GM12891 (cell line): ENCODE data around the gene ACY1. TPM values are rescaled to one million over a fixed set of nuclear protein-coding genes. Genes with fewer than 3 reads are reported as not detected.

ENCODE experiments used
- DNase-seq: peaks from one replicate; pipeline ENCODE4 v3.0.0; 2011; ENCODE audit warnings: low spot score; ENCODE audit not compliant: insufficient read length
- FAIRE-seq: peaks from 2 replicates; lab custom pipeline; 2011; peaks lifted over from hg19 to GRCh38; lab: Jason Lieb, UNC
- PAX5 ChIP-seq: IDR thresholded peaks from 2 replicates; pipeline ENCODE4 v1.6.1; 2011; ENCODE audit warnings: low read length, moderate library complexity, mild to moderate bottlenecking; ENCODE audit not compliant: insufficient read depth, severe bottlenecking
- POLR2A ChIP-seq: IDR thresholded peaks from 2 replicates; pipeline ENCODE4 v1.6.1; 2011; ENCODE audit warnings: low read depth, low read length, control low read depth
- POLR2AphosphoS5 ChIP-seq: IDR thresholded peaks from 2 replicates; pipeline ENCODE4 v1.6.1; 2011; ENCODE audit warnings: low read depth, low read length, control low read depth
- POU2F2 ChIP-seq: IDR thresholded peaks from 2 replicates; pipeline ENCODE4 v1.6.1; 2011; ENCODE audit warnings: low read depth, mild to moderate bottlenecking, control low read depth, low read length, moderate library complexity
- SPI1 ChIP-seq: IDR thresholded peaks from 2 replicates; pipeline ENCODE4 v1.6.1; 2011; ENCODE audit warnings: low read depth, low read length, control low read depth
- TAF1 ChIP-seq: IDR thresholded peaks from 2 replicates; pipeline ENCODE4 v1.6.1; 2011; ENCODE audit warnings: low read depth, low read length, control low read depth
- polyA plus RNA-seq: library from polyadenylated mRNA; unstranded; fragments of >200 nt; gene quantifications from one replicate; pipeline ENCODE4 v1.2.1, GENCODE V29; 2012; ENCODE audit warnings: low read depth, missing spikeins, inconsistent platforms; ENCODE audit not compliant: missing spikeins

Gene ACY1
- 38.7 TPM for polyA plus RNA-seq

DNA sequence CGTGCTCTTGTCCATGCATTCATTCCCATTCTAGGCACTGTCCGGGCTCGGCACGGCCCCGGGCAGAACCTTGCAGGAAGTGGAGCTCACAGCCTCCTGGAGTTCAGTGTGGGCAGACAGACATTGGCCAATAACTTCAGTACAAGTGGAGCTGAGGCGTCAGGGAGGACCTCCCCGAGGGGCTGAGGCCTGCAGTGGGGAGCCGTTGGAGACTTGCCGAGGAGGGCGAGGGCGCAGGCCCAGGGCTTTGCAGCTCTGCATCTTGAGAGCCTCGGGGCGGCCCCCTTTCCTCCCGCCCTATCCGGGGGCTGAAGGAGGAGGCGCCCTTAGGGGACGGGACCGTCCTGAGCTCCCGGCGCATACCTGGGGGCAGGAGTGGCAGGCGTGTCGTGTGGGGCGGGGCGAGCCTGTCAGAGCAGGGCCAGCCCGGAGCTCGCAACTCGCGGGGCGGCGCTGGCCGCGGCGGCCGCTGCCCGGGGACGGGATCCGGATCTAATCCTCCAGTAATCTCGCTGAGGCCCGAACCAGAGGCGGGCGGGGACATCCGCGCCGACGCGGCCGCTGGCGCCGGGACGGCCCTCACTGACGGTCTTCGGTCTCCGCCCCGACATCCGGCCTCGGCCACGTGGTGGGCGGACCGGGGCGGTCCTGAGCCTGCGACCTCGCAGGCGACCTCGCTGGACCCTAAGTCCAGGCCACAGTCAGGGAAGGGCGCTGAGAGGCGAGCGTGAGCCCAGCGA is at the start of gene ACY1:
Gene ACY1, plus strand, starts transcription at position 698 of the 740 bp plus-strand sequence. CDS start 530 bp downstream, outside the sequence.
- TF ChIP-seq PAX5, result no peak
- no peak for TF ChIP-seq SPI1
- 0 out of 2 replicates have a peak, but pooled peaks have one; percentile 41 for TF ChIP-seq POLR2AphosphoS5
- TF ChIP-seq POU2F2, result peak; percentile 7; the same call in 1 of the 2 replicates
- TF ChIP-seq TAF1, result no peak
- TF ChIP-seq POLR2A, result peak; percentile 39; the same call in 1 of the 2 replicates
- DNase-seq (peak; percentile 96), FAIRE-seq (peak; percentile 96)

DNA sequence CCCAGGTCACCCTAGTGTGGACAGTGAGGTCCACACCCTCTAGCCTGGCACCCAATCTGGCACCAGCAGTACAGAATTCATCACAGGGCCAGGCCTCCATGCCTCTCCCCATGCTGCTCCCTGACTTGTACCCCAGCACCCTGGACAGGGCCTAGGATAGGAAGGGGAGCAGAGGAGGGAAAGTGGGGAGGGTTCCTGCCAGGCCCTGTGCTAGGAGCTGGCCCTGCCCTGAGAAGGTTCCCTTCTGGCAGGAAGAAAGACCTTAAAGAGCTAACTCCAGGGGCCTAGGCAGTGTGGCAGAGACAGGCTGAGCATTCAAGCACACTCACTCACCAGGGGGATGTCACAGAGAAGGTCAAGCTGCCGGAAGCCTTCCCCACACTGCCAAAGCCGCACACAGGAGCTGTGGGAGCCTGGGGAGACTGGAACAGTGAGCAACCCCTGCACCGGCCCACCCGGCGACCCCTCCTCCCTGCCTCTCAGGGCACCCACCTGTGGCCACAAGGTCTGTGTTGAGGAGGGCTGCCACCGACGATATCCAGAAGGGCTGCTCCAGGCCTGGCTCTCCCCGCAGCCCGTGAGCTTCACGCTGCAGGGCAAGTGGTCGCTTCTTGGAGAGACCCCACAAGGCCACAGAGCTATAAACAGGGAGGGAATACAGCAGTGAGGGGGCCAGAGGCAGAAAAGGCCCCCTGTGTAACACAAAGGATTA is 49.0 kb upstream of the ACY1 start:
- TF ChIP-seq POLR2AphosphoS5 (no peak), POLR2A (no peak), SPI1 (no peak), TAF1 (no peak), POU2F2 (no peak), PAX5 (no peak)
- FAIRE-seq (no peak), DNase-seq (no peak)

DNA sequence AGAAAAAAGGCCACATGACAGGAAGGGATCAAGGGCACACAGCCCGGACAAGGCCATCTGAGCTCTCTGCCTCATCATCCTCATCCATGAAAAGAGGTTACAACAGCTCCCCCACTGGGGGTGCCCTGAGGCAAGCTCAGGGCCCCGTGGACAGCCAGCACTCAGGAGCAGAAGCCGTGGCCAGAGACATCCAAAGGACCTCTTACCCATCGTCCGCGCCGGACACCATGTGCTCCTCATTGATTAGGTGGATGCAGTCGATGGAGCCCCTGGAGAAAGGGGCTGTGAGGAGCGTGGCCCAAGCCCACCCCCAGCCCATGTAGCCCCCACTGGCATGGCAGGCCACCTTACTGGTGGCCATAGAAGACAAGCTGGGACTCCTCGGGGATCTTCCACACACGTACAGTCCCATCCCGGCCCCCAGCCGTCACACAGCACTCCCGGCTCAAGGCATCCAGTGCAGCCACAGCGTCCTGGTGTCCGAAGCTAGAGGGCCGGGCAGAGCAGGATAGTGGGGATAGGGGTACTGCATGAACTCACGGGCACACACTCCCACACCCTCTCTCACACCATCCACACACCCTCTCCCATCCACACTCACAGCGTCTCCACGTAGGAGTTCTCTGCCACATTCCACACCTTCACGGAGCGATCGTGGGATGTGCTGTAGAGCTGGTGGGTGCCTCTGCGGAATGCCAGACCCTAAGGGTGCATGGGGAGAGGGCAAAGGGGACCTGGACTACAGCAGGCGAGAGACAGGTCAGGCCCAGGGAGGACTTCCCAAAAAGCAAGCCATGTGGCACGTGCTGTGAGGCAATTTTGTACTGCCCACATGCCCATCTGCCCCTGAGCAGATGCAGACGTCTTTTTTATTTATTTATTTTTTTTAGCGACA is 48.1 kb upstream of the ACY1 start:
- no peak for FAIRE-seq

DNA sequence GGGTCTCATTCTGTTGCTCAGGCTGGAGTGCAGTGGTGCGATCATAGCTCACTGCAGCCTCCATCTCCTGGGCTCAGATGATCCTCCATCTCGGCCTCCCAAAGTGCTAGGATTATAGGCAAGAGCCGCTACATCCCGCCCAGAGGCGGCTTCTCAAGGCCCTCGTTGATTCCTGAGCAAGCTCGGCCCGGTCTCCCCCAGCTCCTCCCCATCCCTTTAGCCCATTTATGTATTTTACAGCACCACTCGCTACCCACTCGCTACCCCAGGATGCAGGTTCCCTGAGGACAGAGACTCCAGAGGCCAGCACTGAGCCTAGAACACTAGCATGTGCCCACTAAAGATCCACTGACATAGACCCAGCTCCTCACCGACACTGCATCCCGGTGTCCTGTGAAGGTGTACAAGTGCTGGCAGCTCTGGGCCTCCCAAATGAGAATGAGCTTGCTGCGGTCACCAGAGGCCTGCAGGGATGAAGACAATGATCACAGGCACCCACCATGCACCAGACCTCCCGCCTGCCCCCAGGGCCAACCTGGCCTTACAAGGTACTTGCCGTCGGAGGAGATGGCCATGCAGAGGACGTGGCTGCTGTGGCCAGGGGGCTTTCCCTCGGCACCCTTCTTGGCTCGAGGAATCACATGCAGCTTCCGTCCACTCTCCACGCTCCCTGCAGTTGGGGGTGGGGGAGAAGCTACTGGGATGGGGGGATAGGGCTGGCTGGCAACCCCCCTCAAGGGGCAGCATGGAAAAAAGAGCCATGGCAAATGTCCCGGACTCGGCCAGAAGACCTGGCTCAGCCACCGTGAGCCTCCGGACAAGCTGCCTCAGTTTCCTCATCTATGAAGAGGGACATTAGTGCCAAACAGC is 47.2 kb upstream of the ACY1 start:
- no peak for FAIRE-seq
- no peak for DNase-seq
- no peak for TF ChIP-seq POLR2AphosphoS5

More for the DNA sequence above, 48.1 kb upstream of the ACY1 start:
- TF ChIP-seq SPI1 (no peak), TAF1 (no peak), POLR2A (no peak), POU2F2 (no peak), PAX5 (no peak), POLR2AphosphoS5 (no peak)
- DNase-seq, result no peak

DNA sequence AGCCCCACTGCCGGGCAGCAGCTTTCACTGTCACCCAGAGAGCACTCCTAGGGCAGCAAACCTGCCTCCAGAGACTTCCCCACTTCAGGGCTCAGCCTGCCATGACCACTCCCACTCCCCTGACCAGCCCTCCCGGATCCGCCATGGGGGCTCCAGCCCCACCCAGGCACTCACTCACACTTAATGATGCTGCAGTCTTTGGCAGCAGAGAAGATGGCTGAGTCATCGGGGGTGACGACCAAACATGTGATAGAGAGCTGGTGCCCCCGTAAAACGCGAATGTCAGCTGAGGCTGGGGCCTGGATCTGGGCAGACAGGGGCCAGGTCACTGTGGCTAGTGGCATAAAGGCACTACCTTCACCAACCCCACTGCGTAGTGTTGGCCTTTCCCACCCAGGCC is 46.3 kb upstream of the ACY1 start:
- no peak for FAIRE-seq
- DNase-seq, result no peak
- TF ChIP-seq PAX5 (no peak), POU2F2 (no peak)

DNA sequence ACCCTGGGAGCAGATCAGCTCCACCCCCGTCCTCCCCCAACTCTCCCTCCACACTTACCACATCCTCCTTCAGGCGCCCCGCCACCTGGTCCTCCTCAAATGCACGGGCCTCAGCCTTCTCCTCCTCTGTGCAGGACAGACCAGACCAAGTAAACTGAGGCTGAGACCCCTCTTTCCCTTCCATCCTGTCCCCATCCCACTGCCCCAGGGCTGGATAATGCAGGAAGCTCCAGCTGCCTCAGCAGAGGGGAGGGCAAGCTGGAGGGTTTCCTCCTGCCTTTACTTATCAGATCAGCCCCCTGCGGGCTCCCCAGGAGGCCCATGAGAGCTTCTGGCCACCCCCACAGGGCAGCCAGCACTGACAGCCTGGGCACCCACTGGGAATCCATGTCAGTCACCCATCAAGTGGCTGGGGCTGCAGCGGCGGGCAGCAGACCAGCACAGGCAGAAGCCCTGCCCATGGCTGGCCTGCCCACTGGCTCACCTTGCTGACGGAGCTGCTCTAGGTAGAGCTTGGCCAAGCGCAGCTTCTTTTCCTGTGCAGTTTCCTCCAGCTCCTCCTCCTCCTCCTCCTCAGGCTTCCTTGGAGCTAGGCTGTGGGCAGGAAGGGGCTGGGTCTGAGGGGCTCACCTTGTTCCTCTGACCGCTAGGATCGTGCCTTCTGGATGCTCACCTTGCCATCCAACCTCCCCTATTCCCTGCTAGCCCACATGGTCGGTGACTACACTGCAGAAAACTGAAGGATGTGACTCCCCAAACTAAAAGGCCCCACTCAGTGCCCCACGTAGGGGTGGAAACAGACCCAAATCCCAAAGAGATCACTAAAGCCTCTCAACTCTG is 45.5 kb upstream of the ACY1 start:
- TF ChIP-seq POU2F2, result no peak
- no peak for TF ChIP-seq SPI1
- TF ChIP-seq POLR2A, result no peak
- no peak for TF ChIP-seq TAF1
- no peak for TF ChIP-seq POLR2AphosphoS5
- TF ChIP-seq PAX5, result no peak
- FAIRE-seq, result no peak
- no peak for DNase-seq

DNA sequence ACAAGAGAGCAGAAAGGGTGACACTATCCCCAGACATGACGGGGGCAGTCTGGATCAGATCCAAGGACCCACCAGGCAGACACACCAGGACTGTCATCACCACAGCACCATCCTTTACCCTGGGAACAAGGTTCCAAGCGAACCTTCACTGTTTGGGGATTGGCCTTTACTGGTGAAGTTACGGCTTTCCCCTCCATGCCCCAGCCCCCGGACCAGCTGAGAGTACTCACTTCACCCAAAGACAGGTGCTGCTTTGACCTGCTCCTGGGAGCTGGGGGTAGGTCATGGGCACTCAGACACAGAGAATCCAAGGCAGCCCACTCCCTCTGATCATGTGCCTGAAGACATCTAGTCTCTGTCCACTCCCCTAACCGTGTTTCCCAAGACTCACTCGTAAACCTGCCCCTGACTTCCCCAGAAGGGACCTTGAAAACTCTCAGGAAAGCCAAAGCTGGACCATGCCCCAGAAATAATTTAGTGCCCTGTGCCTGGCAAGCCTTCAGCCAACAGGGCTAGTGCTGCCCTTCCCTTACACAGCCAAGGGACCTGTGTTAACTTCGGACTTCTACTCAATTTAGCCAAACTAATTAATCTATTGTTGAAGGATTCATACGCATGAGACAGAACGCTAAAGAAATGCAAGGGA is 44.4 kb upstream of the ACY1 start:
- FAIRE-seq, result no peak
- no peak for TF ChIP-seq POLR2A
- TF ChIP-seq SPI1, result no peak
- TF ChIP-seq POU2F2, result no peak
- TF ChIP-seq PAX5, result no peak
- TF ChIP-seq POLR2AphosphoS5, result no peak
- TF ChIP-seq TAF1, result no peak
- no peak for DNase-seq

DNA sequence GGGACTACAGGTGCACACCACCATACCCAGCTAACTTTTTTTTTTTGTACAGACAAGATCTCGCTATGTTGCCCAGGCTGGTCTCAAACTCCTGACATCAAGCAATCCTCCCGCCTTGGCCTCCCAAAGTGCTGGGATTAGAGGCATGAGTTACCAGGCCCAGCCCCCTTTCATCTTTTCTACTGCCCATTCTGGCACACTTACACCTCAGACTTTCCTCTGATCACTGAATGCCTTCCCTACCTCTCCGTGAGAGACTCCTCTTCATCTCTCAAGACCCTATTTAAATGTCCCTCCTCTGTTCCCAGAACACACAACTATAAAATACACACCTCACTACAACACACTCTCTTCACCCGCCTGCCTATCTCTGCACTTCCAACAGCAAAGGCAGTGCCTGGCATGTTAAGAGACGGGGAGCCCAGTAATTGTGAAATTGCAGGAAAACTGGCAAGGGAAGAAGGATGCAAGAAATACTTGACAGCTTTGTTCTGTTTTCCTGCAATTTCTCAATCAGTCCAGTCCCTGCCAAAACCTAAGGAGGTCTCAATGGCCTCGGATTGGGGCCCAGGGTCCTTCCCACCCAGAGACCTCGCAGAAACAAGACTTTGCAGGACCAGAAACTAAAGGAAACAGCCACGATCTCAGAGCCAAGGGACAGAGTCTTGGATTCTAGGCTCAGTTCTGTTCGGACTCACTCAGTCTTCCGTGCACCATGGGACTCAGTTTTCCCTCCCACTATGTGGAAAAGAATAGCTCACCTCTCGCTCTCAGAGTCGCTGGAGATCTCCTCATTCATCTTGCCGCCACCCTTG is 42.5 kb upstream of the ACY1 start:
- FAIRE-seq (peak; percentile 47), DNase-seq (no peak)
- TF ChIP-seq POLR2A (no peak), POLR2AphosphoS5 (no peak), POU2F2 (no peak), TAF1 (no peak), PAX5 (no peak), SPI1 (no peak)
